ENCODE measurements around the gene LHPP.

DNA sequence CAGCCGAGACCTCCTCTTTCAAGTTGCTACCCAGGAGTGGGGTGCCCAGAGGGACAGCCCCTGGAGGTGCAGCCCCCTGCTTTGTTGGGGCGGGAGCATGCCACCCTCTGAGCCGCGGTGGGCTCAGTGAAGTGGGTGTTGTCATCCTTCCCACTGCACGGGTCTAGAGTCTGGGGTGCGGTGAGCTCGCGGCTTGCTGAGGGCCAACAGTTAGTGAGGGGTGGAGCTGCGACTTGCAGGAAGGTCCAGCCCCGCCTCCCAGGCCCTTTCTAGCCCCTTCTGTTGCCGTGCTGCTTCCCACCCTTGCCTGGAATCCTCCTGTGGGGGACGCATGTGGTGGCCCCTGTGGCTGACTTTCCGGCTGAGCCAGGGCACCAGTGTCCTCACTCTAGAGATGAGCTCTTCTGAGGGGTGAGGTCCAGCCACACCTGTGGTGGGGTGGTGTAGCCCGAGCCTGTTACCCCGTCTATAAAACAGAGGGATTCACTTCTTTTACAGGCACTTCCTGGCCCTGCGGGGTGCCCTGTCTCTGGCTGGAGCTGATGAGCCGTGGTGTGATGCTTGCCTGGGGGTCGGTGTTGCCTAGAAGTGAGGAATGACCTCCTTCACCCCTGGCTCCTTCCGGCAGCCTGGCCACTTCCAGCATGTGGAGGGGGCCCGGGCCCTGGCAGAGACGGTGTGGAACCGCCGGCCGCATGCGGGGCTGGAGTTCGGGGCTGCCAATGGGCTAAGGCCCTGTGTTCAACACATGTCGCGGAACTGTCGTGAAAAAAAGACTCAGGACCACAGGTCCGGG is 154.6 kb downstream of the LHPP start:
- no peak for TF ChIP-seq POLR2AphosphoS5 (IDR thresholded peaks at IDR 0.05)
- no peak for TF ChIP-seq POLR2A (IDR thresholded peaks at IDR 0.05)
